ENCODE measurements around the gene PAF1.

PAF1 gene

GRCh38 chr19:39390751-39391437, at the start of gene PAF1, which contains the start of gene MED29:
Gene PAF1, minus strand, starts transcription at chr19:39391106. Its CDS starts 242 bp downstream, at chr19:39390864.
Gene MED29, plus strand, starts transcription at chr19:39391378. Its CDS starts 45 bp downstream, at chr19:39391423.
- DNase-seq (ENCODE audit: low read depth in 2 of 3, low spot score in 2 of 3) = peak in 2 of 3 experiments; percentile 73 to 86

GRCh38 chr19:39438270-39438934, 47.5 kb upstream of the PAF1 start:
- no peak for DNase-seq (ENCODE audit: low read depth in 2 of 3, low spot score in 2 of 3)

GRCh38 chr19:39436350-39436716, 45.4 kb upstream of the PAF1 start:
- DNase-seq (ENCODE audit: low read depth in 2 of 3, low spot score in 2 of 3) = no peak

GRCh38 chr19:39435499-39436349, 44.8 kb upstream of the PAF1 start, which contains the start of gene RPS16:
Gene RPS16, minus strand, starts transcription at chr19:39435949. Its CDS starts 54 bp downstream, at chr19:39435895.
- peak; percentile 94 to 99 (median 99) for DNase-seq (ENCODE audit: low read depth in 2 of 3, low spot score in 2 of 3)

- no peak for DNase-seq (ENCODE audit: low read depth in 2 of 3, low spot score in 2 of 3)
Observed at GRCh38 chr19:39434123-39435076, 43.5 kb upstream of the PAF1 start.

- DNase-seq (ENCODE audit: low read depth in 2 of 3, low spot score in 2 of 3) = no peak
Observed at GRCh38 chr19:39433480-39434079, 42.7 kb upstream of the PAF1 start.

- DNase-seq (ENCODE audit: low read depth in 2 of 3, low spot score in 2 of 3) = no peak
Observed at GRCh38 chr19:39432677-39433025, 41.7 kb upstream of the PAF1 start.

- DNase-seq (ENCODE audit: low read depth in 2 of 3, low spot score in 2 of 3) = peak in 2 of 3 experiments; percentile 48 to 52
Observed at GRCh38 chr19:39430675-39431593, 40.0 kb upstream of the PAF1 start.

- DNase-seq (ENCODE audit: low read depth in 2 of 3, low spot score in 2 of 3) = no peak
Observed at GRCh38 chr19:39428283-39429112, 37.6 kb upstream of the PAF1 start.

GRCh38 chr19:39427707-39428106, 36.8 kb upstream of the PAF1 start:
- DNase-seq (ENCODE audit: low read depth in 2 of 3, low spot score in 2 of 3) = no peak

GRCh38 chr19:39426170-39426569, 35.3 kb upstream of the PAF1 start:
- no peak for DNase-seq (ENCODE audit: low read depth in 2 of 3, low spot score in 2 of 3)

GRCh38 chr19:39425744-39426143, 34.8 kb upstream of the PAF1 start:
- DNase-seq (ENCODE audit: low read depth in 2 of 3, low spot score in 2 of 3) = no peak

GRCh38 chr19:39424934-39425333, 34.0 kb upstream of the PAF1 start:
- no peak for DNase-seq (ENCODE audit: low read depth in 2 of 3, low spot score in 2 of 3)

- DNase-seq (ENCODE audit: low read depth in 2 of 3, low spot score in 2 of 3) = no peak
Observed at GRCh38 chr19:39423258-39424086, 32.6 kb upstream of the PAF1 start.

GRCh38 chr19:39422020-39422419, 31.1 kb upstream of the PAF1 start:
- no peak for DNase-seq (ENCODE audit: low read depth in 2 of 3, low spot score in 2 of 3)

- no peak for DNase-seq (ENCODE audit: low read depth in 2 of 3, low spot score in 2 of 3)
Observed at GRCh38 chr19:39420769-39421168, 29.9 kb upstream of the PAF1 start.

GRCh38 chr19:39419003-39419402, 28.1 kb upstream of the PAF1 start:
- DNase-seq (ENCODE audit: low read depth in 2 of 3, low spot score in 2 of 3) = no peak

Measured in activated CD8-positive, alpha-beta memory T cell treated with anti-CD3 and anti-CD28 coated beads for 48 hours (primary cell).